GM12865 (cell line): ENCODE data around the gene RAB27A.
A peak's percentile ranks its signal among the peaks of the same experiment; 100 is the strongest.

ENCODE experiments used
- DNase-seq: peaks from one replicate; pipeline ENCODE4 v3.0.0; 2010; ENCODE audit warnings: low read depth
- H3K4me3 ChIP-seq: 2 replicates; pipeline ENCODE4 v1.5.1; 2011; ENCODE audit warnings: mild to moderate bottlenecking, low read depth, low read length, control low read depth
- TF ChIP-seq, protein P1 (sequence below): IDR thresholded peaks from 2 replicates; pipeline ENCODE4 v1.5.1; 2011; ENCODE audit warnings: low read length, control low read depth, low read depth, inconsistent platforms; ENCODE audit not compliant: insufficient read depth; ENCODE audit errors: missing control alignments

The RAB27A gene

DNA sequence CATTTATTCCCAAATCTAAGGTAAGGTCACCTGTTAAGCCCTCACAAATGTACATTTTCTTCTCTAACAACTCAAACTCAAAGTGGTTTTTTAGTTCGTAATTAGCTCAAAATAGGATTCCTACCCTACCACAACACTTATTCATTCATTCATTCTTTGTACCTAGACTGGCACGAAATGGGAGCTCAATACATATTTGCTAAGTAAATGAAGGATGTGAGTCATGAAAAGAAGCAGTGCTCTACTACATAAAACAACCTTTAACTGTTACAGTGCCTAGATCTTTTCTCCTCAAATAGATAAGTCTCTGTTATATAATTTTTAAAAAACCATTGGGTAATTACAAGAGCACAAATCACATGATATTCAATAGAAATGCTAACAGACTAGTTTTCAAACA is 105.9 kb downstream of the RAB27A start:
- TF ChIP-seq, protein P1, sequence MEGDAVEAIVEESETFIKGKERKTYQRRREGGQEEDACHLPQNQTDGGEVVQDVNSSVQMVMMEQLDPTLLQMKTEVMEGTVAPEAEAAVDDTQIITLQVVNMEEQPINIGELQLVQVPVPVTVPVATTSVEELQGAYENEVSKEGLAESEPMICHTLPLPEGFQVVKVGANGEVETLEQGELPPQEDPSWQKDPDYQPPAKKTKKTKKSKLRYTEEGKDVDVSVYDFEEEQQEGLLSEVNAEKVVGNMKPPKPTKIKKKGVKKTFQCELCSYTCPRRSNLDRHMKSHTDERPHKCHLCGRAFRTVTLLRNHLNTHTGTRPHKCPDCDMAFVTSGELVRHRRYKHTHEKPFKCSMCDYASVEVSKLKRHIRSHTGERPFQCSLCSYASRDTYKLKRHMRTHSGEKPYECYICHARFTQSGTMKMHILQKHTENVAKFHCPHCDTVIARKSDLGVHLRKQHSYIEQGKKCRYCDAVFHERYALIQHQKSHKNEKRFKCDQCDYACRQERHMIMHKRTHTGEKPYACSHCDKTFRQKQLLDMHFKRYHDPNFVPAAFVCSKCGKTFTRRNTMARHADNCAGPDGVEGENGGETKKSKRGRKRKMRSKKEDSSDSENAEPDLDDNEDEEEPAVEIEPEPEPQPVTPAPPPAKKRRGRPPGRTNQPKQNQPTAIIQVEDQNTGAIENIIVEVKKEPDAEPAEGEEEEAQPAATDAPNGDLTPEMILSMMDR: no peak
- no peak for DNase-seq
- no peak overlapping the region for H3K4me3 ChIP-seq

DNA sequence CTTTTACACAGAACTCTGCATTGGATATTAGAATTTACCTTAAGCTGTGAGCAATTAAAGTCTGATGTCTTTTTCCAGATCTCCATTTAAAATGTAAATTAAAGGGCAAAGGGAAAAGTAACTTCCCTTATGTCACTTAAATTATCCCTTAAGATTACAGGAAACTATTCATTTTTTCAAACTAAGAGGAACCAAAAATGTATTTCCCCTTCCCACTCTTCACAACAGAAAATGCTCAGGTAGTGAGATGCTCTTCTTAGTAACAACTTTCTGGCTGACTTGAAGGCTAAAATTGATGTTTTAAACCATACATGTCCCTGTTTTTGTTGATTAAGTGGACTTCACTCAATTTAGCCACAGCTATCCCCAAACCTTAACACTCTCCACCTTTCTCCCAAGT is 110.5 kb downstream of the RAB27A start:
- no peak for DNase-seq
- TF ChIP-seq, protein P1: no peak
- no peak overlapping the region for H3K4me3 ChIP-seq

DNA sequence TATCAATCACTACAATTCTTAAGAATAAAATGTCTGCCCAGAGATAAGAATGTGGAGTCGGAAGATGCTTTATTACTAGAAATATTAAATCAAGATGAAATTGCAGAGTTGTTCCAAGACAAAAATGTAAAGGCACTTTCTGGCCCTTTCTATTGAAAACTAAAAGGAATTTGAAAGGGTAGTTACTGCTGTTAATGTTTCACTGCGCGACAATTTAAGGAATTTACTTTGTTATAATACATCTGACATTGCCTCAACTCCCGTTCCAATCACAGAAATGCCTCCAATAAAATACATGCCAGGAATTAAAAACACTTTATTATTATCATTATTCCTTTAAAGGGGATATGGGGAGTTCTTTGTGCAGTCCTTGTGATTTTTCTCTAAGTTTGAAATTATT is 119.3 kb downstream of the RAB27A start:
- no peak overlapping the region for H3K4me3 ChIP-seq
- no peak for DNase-seq
- TF ChIP-seq, protein P1: no peak

DNA sequence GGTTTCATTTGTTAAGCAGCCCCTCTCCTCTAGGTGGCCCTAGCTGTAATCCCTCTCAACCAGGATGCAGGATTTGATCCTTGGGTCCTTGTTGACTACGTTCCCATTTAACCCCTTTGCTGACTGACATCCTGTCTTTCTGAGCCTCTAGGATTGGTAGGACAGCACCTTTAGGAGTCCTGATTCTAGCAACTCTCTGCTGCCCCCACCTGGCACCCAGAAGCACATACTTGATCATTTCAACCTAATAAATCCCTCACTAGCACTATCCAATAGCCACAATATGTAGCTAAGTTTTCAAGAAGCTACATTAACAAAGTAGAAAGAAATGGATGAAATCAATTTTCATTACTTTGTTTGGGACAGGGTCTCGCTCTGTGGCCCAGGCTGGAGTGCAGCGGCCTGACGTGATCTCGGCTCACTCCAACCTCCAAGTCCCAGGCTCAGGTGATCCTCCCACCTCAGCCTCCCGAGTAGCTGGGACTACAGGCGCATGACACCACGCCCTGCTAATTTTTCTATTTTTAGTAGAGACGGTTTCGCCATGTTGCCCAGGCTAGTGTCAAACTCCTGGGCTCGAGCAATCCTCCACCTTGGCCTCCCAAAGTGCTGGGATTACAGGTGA is 121.2 kb downstream of the RAB27A start:
- peak; percentile 85 for DNase-seq
- TF ChIP-seq, protein P1: peak; percentile 84
- no peak overlapping the region for H3K4me3 ChIP-seq

- TF ChIP-seq, protein P1: no peak
- no peak overlapping the region for H3K4me3 ChIP-seq
- no peak for DNase-seq
These were observed 125.3 kb downstream of the RAB27A start for GRCh38 chr15:55164284-55164683.
